Measurements from ENCODE around the gene S100A1. TPM values are rescaled to one million over a fixed set of nuclear protein-coding genes. Genes with fewer than 3 reads are reported as not detected.
A peak's percentile ranks its signal among the peaks of the same experiment; 100 is the strongest.

Gene S100A1
- total and polyA plus RNA-seq, 2 of the 13 experiments (the other 11 are each of a cell fraction or from before 2014, with no cell fraction given) = 120 to 251 TPM

DNA sequence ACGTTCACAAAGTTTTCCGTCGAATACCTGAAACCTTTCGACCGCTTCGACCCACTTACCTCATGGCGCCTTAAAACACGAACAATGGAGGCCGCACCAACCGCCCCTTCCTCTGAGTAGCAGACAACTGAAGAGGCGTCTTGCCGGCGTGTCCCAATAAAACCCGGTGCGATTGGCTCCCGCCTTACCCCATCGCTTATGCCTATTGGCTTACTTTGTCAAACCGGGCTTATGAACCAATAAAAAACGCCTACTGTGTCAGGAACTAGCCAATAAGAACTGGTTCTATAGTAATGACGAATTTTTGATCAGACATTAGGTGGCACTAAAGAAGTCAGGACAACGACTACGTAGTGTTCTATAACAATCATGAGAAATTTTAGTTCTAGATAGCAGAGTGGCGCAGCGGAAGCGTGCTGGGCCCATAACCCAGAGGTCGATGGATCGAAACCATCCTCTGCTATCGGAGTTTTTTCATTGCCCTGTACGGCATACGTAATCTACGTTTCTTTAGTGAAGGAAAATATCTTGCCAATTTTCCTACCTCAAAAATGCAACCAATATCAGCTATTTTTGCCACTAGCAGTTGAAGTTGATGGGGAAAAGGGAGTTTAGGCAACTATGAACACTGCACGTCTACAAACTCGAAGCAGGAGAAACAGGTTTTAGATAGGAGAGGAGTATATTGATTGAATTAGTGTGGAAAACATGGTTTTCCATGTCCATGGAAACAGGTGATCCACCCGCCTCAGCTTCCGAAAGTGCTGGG is 42.8 kb downstream of the S100A1 start, which contains the start of gene ILF2 (continued):
- TF ChIP-seq, protein P1, sequence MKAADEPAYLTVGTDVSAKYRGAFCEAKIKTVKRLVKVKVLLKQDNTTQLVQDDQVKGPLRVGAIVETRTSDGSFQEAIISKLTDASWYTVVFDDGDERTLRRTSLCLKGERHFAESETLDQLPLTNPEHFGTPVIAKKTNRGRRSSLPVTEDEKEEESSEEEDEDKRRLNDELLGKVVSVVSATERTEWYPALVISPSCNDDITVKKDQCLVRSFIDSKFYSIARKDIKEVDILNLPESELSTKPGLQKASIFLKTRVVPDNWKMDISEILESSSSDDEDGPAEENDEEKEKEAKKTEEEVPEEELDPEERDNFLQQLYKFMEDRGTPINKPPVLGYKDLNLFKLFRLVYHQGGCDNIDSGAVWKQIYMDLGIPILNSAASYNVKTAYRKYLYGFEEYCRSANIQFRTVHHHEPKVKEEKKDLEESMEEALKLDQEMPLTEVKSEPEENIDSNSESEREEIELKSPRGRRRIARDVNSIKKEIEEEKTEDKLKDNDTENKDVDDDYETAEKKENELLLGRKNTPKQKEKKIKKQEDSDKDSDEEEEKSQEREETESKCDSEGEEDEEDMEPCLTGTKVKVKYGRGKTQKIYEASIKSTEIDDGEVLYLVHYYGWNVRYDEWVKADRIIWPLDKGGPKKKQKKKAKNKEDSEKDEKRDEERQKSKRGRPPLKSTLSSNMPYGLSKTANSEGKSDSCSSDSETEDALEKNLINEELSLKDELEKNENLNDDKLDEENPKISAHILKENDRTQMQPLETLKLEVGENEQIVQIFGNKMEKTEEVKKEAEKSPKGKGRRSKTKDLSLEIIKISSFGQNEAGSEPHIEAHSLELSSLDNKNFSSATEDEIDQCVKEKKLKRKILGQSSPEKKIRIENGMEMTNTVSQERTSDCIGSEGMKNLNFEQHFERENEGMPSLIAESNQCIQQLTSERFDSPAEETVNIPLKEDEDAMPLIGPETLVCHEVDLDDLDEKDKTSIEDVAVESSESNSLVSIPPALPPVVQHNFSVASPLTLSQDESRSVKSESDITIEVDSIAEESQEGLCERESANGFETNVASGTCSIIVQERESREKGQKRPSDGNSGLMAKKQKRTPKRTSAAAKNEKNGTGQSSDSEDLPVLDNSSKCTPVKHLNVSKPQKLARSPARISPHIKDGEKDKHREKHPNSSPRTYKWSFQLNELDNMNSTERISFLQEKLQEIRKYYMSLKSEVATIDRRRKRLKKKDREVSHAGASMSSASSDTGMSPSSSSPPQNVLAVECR (CRISPR knock-in tag; IDR thresholded peaks at IDR 0.05; ENCODE audit: borderline replicate concordance) = peak; percentile 80; the same call in 1 of the 2 replicates
- TF ChIP-seq, protein P2, sequence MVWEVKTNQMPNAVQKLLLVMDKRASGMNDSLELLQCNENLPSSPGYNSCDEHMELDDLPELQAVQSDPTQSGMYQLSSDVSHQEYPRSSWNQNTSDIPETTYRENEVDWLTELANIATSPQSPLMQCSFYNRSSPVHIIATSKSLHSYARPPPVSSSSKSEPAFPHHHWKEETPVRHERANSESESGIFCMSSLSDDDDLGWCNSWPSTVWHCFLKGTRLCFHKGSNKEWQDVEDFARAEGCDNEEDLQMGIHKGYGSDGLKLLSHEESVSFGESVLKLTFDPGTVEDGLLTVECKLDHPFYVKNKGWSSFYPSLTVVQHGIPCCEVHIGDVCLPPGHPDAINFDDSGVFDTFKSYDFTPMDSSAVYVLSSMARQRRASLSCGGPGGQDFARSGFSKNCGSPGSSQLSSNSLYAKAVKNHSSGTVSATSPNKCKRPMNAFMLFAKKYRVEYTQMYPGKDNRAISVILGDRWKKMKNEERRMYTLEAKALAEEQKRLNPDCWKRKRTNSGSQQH (CRISPR knock-in tag; IDR thresholded peaks at IDR 0.05; ENCODE audit: low read depth) = 0 out of 2 replicates have a peak, but pooled peaks have one; percentile 54
- 0 out of 2 replicates have a peak, but pooled peaks have one; percentile 72 for TF ChIP-seq ZNF816 (CRISPR knock-in tag; IDR thresholded peaks at IDR 0.05; ENCODE audit: borderline replicate concordance)
- TF ChIP-seq ZNF143 (CRISPR knock-in tag; IDR thresholded peaks at IDR 0.05) = peak; percentile 38; the same call in 1 of the 2 replicates
- no peak for TF ChIP-seq TCF7L2 (IDR thresholded peaks at IDR 0.05; ENCODE audit: low read depth, low read length)
- no peak for TF ChIP-seq EED (CRISPR knock-in tag; IDR thresholded peaks at IDR 0.05)
- TF ChIP-seq TEAD3 (CRISPR knock-in tag; optimal IDR thresholded peaks at IDR 0.05; ENCODE audit: borderline replicate concordance) = peak; percentile 31
- TF ChIP-seq SMARCC2 (IDR thresholded peaks at IDR 0.05) = 0 out of 2 replicates have a peak, but pooled peaks have one; percentile 30
- peak; percentile 64; the same call in 1 of the 2 replicates for TF ChIP-seq SMYD3 (CRISPR knock-in tag; IDR thresholded peaks at IDR 0.05)
- TF ChIP-seq POLR2G (IDR thresholded peaks at IDR 0.05; ENCODE audit: low read depth, low read length) = peak; percentile 94
- TF ChIP-seq ZSCAN31 (CRISPR knock-in tag; IDR thresholded peaks at IDR 0.05; ENCODE audit: low read depth) = 0 out of 2 replicates have a peak, but pooled peaks have one; percentile 47
- peak; percentile 89; the same call in 1 of the 2 replicates for TF ChIP-seq ZNF850 (CRISPR knock-in tag; conservative IDR thresholded peaks at IDR 0.05)
- peak; percentile 64 for TF ChIP-seq TARDBP (CRISPR knock-in tag; IDR thresholded peaks at IDR 0.05)
- no peak for TF ChIP-seq ZNF484 (CRISPR knock-in tag; IDR thresholded peaks at IDR 0.05; ENCODE audit: borderline replicate concordance, low read depth)
- peak; percentile 96 for TF ChIP-seq NFYB (CRISPR knock-in tag; IDR thresholded peaks at IDR 0.05)
- TF ChIP-seq CHD4 (IDR thresholded peaks at IDR 0.05; ENCODE audit: borderline replicate concordance, low read length) = peak; percentile 48; the same call in 1 of the 2 replicates
- TF ChIP-seq ZNF878 (CRISPR knock-in tag; IDR thresholded peaks at IDR 0.05) = peak; percentile 70; the same call in 1 of the 2 replicates
- TF ChIP-seq ERF (CRISPR knock-in tag; IDR thresholded peaks at IDR 0.05) = peak; percentile 83; the same call in 1 of the 2 replicates
- TF ChIP-seq PRPF4 (IDR thresholded peaks at IDR 0.05; ENCODE audit: low read depth, low read length, poor library complexity, severe bottlenecking) = no peak
- TF ChIP-seq PHF21A (CRISPR knock-in tag; IDR thresholded peaks at IDR 0.05) = peak; percentile 95
- peak; percentile 70; the same call in 1 of the 2 replicates for TF ChIP-seq NKX3-1 (CRISPR knock-in tag; IDR thresholded peaks at IDR 0.05)
- peak; percentile 60; the same call in 1 of the 2 replicates for TF ChIP-seq PITX1 (CRISPR knock-in tag; IDR thresholded peaks at IDR 0.05)
- 0 out of 2 replicates have a peak, but pooled peaks have one; percentile 24 for TF ChIP-seq KAT2B (IDR thresholded peaks at IDR 0.05; ENCODE audit: borderline replicate concordance, low read depth, low read length)
- peak; percentile 67 for TF ChIP-seq PHF5A (CRISPR knock-in tag; IDR thresholded peaks at IDR 0.05; ENCODE audit: low read depth, unreplicated experiment)
- TF ChIP-seq CC2D1A (CRISPR knock-in tag; IDR thresholded peaks at IDR 0.05) = no peak
- peak; percentile 94 for TF ChIP-seq DMAP1 (CRISPR knock-in tag; IDR thresholded peaks at IDR 0.05)
